ENCODE results near the gene FAM120A. TPM values are rescaled to one million over a fixed set of nuclear protein-coding genes. Genes with fewer than 3 reads are reported as not detected.

Gene FAM120A
- total and polyA plus RNA-seq, 2 of the 13 experiments (the other 11 are each of a cell fraction or from before 2014, with no cell fraction given) = 41.3 to 44.4 TPM

GRCh38 chr9:93435386-93435785, 16.1 kb upstream of the FAM120A start:
- Histone ChIP-seq H3K4me1 (ENCODE audit: insufficient read depth, low read length) (peaks cover 17% of the 10 kb centered on the region), H3K27me3 (ENCODE audit: control insufficient read depth in 1 of 2, insufficient read depth in 2 of 2, low read length in 2 of 2) (no peaks in the 10 kb centered on the region), H3K36me3 (replicated peaks in 1 of 2; ENCODE audit: control insufficient read depth in 1 of 2, insufficient read depth in 2 of 2, low read length in 2 of 2) (no peaks in the 10 kb centered on the region), H4K20me1 (ENCODE audit: insufficient read depth, low read length) (no peaks in the 10 kb centered on the region), H2AFZ (ENCODE audit: low read length) (no peak overlapping the region), H3K4me2 (ENCODE audit: low read depth, low read length) (no peak overlapping the region), H3K9me3 (ENCODE audit: low read length) (no peaks in the 10 kb centered on the region), H3K27ac (ENCODE audit: extremely low read length, insufficient read depth, low read length) (no peak overlapping the region), H3K4me3 (replicated peaks in 1 of 3; ENCODE audit: insufficient read depth in 1 of 3, low read depth in 2 of 3, low read length in 3 of 3) (no peak overlapping the region), H3K79me2 (ENCODE audit: insufficient read depth, low read length) (no peaks in the 10 kb centered on the region), H3K9ac (ENCODE audit: insufficient read depth, low read depth, low read length) (no peak overlapping the region)
- no TSS peak for BruUV-seq (replicated peaks)
- ChIA-PET CTCF (ENCODE audit: low intra/inter-chr PET ratio, low total read pairs) (no interaction called here), POLR2A (no interaction called here)
- 82% methylated on average over 8 of the region's 8 CpGs for WGBS (ENCODE audit: low lambda C conversion rate)
- intact Hi-C loops (cut with micrococcal nuclease; ENCODE audit: unreplicated experiment) (no loop called here), in situ Hi-C loops (cut with HindIII; ENCODE audit: extremely low pct_ligation_motif_present, low pct_unique_long_range_greater_than_20kb) (loop anchor here (25.0 kb wide), 1 partner anchor 273 kb away; no protein-coding TSS in a partner anchor)
- no peak for FAIRE-seq
- no peak for TF ChIP-seq HNRNPL (IDR thresholded peaks at IDR 0.05; ENCODE audit: low read depth, low read length)
- TF ChIP-seq ZNF343 (CRISPR knock-in tag; IDR thresholded peaks at IDR 0.05) = no peak
- TF ChIP-seq RBM22 (optimal IDR thresholded peaks at IDR 0.05; ENCODE audit: low read length) = no peak
- no peak for TF ChIP-seq ATF4 (CRISPR knock-in tag; IDR thresholded peaks at IDR 0.05)
- no peak for TF ChIP-seq ZSCAN12 (CRISPR knock-in tag; IDR thresholded peaks at IDR 0.05)
- TF ChIP-seq ZNF672 (CRISPR knock-in tag; IDR thresholded peaks at IDR 0.05) = no peak
- TF ChIP-seq, protein P1, sequence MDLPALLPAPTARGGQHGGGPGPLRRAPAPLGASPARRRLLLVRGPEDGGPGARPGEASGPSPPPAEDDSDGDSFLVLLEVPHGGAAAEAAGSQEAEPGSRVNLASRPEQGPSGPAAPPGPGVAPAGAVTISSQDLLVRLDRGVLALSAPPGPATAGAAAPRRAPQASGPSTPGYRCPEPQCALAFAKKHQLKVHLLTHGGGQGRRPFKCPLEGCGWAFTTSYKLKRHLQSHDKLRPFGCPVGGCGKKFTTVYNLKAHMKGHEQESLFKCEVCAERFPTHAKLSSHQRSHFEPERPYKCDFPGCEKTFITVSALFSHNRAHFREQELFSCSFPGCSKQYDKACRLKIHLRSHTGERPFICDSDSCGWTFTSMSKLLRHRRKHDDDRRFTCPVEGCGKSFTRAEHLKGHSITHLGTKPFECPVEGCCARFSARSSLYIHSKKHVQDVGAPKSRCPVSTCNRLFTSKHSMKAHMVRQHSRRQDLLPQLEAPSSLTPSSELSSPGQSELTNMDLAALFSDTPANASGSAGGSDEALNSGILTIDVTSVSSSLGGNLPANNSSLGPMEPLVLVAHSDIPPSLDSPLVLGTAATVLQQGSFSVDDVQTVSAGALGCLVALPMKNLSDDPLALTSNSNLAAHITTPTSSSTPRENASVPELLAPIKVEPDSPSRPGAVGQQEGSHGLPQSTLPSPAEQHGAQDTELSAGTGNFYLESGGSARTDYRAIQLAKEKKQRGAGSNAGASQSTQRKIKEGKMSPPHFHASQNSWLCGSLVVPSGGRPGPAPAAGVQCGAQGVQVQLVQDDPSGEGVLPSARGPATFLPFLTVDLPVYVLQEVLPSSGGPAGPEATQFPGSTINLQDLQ (CRISPR knock-in tag; IDR thresholded peaks at IDR 0.05) = no peak
- TF ChIP-seq RXRB (CRISPR knock-in tag; IDR thresholded peaks at IDR 0.05; ENCODE audit: borderline replicate concordance) = no peak
- TF ChIP-seq NFKBIZ (CRISPR knock-in tag; IDR thresholded peaks at IDR 0.05) = no peak
- no peak for DNase-seq (ENCODE audit: low spot score)
- no peak for ATAC-seq

Measured in HepG2 (cell line).